Measurements from ENCODE around the gene WDR4. TPM values are rescaled to one million over a fixed set of nuclear protein-coding genes. Genes with fewer than 3 reads are reported as not detected.
"Not testable (repeated sequence)": the region's sequence is repeated elsewhere in the genome, so short reads cannot be mapped to it uniquely, and the experiment has no call there.

Gene WDR4
- total RNA-seq, 1 donor from 2014 or later: 35.3 TPM

DNA sequence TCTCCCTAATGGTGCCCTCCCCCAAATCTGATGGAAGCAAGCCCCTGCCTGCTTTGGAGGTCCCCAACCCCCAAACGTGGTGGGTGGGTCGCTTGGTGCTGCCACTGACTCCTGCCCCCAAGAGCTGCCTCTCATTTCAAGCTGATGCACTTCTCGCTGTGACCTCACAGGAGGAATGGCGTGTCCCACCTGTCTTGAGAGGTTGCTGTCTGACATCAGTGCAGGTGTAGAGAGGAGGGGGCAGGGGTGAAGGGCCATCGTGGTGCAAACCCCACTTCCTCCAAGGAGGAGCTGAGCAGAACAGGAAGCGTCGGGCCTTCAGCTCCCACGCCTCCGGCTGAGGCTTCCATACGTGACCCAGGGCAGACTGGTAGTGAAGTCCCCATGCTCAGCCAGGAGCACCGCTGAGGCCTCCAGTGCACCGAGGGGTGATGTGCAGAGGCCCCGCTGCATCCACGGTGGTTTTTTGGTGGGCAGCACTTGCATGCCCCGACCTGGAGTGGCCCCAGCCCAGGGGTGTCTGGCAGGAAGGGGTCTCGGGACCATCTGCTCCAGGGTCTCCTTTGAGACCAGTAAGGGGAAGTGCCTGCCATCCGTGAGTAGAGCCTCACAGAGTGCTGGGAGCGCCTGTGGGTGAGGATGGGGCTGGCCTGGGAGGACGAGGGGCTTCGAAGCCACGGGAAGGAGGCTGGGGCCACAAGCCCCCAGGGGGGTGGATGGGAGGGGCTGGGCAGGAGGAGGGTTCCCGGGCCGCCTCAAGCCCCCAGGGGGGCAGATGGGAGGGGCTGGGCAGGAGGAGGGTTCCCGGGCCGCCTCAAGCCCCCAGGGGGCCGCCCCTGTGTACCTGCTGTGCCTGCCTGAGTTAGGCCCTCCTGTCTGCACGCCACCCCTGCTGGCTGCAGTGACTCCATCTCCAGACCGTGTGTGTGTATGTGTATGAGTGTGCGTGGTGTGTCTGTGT is 39.8 kb downstream of the WDR4 start:
- peak; percentile 41 for DNase-seq (ENCODE audit: low spot score)

DNA sequence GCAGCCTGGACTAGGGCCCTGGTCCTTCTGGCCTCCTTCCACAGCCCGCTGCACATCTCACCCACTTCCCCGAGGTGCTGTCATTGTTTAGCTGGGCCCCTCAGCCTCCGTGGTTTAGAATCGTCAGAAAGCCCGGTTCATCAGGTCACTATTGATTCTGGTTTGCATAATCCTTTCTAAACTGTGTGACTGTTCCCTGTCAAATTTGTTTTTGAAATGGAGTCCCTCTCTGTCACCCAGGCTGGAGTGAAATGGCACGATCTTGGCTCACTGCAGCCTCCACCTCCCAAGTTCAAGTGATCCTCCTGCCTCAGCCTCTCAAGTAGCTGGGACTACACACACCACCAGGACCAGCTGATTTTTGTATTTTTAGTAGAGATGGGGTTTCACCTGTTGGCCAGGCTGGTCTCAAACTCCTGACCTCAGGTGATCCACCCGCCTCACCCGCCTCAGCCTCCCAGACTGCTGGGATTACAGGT is 41.1 kb downstream of the WDR4 start:
- not testable (repeated sequence) for DNase-seq (ENCODE audit: low spot score)

DNA sequence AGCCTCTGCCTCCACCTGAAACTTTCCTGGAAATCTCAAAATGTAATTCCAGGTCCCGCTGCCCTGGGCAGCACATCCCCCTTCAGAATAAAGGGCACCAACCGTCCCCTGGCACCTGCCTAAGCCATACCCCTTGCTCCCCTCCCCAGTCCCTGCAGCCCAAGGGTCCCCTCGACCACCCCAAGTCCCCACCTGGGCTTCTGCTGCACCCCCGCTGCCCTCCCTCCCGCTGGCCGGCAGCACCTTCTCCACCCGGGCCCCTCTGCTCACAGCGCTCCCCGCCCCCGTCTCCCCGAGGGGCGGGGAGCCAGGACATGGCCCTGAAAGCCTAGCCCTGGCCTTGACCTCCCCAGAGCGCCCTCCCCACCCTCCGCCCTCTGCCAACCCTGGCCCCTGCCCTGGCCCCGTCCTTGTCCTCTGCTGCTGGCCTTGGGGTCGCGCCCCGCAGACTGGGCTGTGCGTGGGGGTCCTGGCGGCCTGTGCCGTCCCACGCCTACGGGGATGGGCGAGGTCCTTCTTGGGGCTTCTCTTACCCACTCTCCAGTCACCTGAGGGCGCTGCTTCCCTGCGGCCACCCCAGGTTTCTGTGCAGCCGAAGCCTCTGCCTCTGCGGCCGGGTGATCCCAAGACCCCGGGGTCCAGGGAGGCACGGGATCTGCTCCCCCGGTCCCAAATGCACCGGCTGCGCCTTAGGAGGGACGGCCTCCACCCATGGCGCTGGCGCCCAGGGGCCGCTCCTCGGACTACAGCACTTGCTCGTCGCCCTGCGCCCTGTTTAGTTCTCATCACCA is 41.7 kb downstream of the WDR4 start:
- DNase-seq (ENCODE audit: low spot score): no peak

DNA sequence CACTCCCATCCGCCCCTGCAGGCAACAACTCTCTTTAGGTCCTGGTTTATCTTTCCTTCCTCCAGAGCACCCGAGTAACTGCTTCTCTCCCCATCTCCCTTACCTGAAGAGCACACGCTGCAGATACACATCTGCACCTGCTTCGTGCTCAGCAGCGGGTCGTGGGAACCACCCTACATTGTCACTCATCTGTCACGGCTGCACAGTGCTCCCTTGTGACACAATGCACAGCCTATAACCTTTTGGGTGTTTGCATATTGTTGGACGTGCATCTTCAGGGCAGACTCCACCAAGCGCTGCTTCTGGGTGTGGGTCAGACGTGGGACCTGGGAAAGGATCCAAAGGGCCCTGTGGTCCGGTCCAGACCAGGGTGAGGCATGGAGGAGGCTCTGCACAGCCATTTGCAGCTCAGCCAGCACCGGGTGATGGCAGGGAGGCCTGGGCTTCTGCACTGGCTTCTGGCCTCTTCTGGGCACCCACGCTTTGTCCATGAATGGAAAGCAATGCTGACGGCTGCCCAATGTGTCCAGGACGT is 42.5 kb downstream of the WDR4 start:
- no peak for DNase-seq (ENCODE audit: low spot score)

DNA sequence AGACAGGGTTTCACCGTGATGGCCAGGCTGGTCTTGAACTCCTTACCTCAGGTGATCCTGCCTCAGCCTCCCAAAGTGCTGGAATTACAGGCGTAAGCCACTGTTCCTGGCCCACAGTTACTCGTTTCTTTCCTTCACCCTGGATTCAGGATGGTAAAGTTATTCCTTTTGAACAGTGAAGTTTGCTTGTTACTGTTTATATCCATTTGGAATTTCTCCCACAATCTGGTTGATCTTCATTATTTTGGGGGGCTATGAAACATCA is 43.0 kb downstream of the WDR4 start:
- DNase-seq (ENCODE audit: low spot score): no peak

DNA sequence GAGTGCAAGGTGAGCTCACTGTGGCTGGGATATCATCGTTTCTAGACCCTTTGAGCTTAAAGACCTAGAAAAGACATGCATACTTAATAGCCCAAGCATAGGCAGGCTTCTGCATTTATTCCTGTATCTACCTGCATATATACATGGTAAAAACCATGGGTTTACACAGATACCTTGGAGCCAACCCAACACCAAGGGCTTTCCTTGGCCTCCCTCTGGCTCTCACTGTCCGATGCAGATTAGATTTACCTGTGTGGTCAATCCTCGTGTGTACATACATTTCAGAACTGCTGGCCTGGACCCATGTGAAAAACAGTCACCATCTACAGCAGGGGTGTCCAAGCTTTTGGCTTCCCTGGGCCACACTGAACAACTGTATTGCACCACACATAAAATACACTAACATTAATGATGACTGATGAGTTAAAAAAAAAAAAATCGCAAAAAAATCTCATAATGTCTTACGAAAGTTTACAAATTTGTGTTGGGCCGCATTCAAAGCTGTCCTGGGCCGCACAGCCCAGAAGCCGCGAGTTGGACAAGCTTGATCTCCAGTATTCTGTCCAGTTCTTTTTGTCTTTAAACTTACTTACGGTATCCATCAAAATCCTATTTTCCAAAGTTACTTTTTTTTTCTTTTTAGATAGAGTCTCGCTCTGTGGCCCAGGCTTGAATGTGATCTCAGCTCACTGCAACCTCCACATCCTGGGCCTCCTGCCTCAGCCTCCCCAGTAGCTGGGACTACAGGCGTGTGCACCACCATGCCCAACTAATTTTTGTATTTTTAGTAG is 43.5 kb downstream of the WDR4 start:
- no peak for DNase-seq (ENCODE audit: low spot score)

DNA sequence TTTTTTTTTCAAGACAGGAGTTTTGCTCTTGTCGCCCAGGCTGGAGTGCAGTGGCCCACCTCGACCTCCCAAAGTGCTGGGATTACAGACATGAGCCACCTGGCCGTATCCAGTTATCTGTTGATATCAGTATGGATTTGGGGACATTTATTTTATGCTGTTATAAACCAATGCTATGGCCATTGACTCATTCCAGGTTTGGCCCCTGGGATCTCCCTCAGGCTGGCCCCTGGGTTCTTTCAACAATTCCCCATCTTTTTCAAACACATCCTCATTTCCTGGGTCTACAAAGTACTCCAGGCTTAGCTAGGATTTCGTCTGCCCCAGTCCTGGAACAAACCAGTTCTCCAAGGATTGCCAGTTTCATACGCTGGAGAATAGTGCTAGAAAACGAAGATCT is 44.1 kb downstream of the WDR4 start:
- DNase-seq (ENCODE audit: low spot score): no peak

DNA sequence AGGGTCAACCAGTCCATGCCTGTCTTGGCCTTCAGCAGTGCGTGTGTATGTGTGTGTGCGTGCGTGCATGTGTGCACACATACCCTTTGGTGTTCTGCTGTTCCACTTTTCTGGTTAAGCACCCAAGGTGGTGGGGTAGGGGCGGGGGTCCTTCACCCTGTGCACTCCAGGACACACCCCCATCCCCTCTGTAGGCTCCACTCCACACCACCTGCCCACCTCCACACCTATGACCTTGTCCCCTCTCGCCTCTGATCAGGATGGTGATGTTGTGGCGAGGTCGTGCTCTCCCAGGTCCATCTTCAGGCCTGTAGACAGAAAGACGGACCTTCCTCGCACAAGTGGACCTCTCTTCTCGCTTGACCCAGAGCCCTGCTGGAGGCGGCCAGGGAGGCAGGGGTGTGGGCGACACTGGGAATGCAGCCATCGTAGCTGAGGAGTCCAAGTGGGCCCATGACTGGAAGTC is 44.6 kb downstream of the WDR4 start:
- no peak for DNase-seq (ENCODE audit: low spot score)

DNA sequence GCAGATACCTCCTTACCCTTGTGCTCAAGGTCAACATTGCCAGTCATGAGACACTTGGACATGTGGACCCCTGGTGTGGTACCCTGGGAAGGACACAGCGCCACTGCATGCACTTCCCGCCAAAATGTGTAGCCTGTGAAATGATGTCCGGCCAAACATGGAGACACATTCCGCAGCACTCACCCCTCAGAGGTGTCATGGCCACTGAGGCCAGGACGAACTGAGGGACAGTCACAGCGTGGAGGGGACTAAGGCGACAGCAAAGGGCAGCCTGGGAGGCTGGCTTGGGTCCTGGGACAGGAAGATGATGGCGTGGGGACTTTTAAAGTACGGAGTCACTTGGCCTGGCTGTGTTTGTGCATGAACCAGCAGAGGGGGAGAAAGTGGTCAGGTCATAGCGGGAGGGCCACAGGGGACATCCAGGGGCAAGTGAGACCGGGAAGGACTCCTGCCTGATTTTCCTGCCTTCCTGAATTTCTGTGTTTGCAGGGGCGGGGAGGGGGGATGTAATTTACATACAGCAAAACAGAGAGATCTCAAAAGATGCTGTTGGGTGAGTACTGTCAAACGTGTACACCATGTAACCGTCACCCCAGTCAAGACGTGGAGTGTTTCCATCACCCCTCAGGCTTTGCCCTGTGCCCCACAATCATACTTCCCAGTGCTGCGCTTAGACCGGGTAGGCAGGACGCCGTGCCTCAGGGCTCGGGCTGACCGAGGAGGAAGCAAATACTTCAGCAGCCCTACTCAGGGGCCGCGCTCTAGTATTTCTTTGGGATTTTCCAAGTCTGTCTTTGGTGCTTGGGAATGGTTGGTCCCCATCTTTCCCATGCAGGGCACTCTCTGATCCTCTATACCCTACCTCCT is 45.2 kb downstream of the WDR4 start:
- no peak for DNase-seq (ENCODE audit: low spot score)

DNA sequence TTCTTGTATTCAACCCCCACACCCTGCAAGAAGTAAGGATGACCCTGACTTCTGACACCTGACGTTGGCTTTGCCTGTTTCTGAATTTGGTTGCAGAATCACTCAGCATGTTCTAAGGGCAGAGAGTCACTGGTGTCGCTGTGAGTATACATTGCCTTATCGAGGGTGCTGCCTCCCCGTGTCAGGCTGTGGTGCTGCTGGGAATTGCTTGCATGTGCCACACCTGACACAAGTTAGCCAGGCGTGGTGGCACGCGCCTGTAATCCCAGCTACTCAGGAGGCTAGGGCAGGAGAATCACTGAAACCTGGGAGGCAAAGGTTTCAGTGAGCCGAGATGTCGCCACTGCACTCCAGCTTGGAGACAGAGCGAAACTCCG is 45.9 kb downstream of the WDR4 start:
- no peak for DNase-seq (ENCODE audit: low spot score)

DNA sequence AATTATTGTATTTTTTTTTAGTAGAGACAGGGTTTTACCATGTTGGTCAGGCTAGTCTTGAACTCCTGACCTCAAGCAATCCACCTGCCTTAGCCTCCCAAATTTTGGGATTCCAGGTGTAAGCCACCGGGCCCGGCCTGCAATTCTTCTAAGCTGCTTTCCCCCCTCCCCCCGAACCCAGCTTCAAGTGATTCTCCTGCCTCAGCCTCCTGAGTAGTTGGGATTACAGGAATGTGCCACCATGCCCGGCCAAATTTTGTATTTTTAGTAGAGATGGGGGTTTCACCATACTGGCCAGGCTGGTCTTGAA is 47.1 kb downstream of the WDR4 start:
- DNase-seq (ENCODE audit: low spot score): not testable (repeated sequence)

DNA sequence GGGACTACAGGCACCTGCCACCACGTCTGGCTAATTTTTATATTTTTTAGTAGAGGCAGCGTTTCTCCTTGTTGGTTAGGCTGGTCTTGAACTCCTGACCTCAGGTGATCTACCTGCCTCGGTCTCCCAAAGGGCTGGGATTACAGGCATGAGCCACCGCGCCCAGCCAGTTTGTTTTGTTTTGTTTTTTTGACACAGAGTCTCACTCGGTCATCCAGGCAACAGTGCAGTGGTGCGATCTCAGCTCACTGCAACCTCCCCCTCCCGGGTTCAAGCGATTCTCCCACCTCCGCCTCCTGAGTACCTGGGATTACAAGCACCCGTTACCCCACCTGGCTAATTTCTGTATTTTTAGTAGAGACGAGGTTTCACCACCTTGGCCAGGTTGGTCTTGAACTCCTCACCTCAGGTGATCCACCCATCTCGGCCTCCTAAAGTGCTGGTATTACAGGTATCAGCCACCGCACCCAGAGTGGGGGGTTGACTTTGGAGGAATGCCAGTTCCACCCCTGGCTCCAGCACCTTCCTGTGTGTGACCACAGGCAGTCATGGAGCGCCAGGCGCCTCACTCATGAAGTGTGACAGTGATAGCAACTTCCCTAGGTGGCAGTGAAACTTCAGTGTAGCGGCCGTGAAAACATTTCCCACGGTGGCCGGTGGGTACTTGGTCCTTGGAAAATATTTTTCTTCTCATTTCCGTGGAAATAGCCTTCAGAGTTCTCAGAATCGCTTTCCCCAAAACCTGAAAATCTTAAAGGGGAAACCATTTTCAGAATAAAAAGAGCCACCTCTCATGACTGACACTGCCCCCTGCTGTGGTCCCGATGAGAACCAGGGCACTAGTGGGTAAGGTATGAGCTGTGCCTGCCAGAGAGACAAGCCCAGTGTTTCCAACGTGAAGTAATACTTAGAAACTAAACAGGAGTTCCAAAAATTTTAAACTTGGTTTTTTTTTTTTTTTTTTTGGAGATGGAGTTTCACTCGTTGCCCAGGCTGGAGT is 48.6 kb downstream of the WDR4 start:
- no peak for DNase-seq (ENCODE audit: low spot score)

DNA sequence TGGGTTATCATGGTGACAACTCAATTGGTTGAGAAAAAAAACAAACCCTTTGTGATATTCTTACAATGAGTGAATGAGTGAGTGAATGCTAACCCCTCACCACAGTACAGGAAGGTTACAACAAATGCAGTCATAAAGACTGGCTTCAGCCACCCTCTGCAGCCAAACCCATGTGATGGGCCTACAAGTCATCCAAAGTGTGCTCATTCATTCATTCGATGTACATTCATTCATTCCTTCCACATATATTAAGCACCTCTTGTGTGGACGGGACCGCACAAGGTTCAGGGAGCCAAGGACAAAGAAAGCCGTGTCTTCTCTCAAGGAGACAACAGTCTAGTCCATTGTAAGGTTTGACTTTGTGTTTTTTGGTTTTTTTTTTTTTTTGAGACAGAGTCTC is 49.4 kb downstream of the WDR4 start:
- no peak for DNase-seq (ENCODE audit: low spot score)

DNA sequence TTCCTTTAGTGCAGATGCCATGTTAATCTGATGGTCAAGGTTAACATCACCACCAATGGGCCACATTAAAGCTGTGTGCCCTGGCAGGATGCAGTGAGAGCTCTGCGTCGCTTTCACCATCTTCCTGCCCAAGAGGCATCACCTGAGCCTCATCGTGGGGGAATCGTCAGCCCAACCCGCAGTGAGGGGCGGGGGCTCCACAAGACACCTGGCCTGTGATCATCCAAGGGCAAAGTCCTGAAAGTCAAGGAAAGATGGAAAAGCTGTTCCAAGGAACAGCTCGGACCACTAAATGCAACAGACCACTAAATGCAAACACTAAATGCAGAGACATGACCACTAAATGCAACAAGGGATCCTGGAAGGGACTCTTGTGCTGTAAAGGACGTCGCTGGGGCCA is 49.9 kb downstream of the WDR4 start:
- no peak for DNase-seq (ENCODE audit: low spot score)

DNA sequence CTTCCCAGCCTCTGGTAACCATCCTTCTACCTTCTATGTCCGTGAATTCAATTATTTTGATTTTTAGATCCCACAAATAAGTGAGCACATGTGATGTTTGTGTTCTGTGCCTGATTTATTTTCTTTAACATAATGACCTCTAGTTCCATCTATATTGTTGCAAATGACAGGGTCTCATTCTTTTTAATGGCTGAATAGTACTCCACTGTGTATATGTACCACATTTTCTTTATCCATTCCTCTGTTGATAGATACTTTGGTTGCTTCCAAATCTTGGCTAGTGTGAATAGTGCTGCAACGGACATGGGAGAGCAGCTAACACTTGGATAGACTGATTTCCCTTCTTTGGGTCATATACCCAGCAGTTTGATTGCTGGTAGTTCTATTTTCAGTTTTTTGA is 51.8 kb downstream of the WDR4 start:
- DNase-seq (ENCODE audit: low spot score): no peak

DNA sequence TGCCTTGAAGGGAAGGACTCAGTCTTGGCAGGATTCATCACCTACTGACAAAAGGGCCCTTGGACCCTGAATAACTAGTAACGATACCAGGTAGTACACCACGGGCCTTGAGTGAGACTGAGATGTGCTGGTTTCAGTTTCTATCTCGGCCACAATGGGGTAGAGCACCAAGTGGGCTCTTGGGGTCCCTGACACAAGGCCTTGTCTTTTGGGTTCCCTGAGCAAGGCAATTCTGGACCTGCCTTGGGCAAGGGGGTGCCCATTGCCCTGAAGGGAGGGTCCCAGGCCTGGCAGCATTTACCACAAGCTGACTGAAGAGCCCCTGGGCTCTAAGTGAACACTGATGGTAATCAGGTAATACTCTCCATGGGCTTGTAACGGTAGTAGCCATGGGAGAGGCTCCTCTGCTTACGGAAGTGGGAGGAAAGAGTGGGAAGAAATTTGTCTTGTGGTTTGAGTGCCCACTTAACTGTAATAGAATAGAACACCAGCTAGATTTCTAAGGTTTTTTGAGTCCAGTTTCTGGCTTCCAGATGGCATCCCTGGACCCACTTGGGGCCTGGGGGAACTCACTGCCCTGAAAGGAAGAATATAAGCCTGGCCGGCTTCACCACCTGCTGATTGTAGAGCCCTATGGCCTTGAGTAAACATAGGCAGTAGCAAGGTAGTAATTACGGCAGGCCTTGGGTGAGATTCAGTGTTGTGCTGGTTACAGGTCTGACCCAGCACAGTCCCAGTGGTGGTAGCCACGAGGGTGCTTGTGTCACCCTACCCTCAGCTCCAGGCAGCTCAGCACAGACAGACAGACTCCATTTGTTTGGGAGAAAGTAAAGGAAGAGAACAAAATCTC is 58.5 kb downstream of the WDR4 start:
- DNase-seq (ENCODE audit: low spot score): no peak

DNA sequence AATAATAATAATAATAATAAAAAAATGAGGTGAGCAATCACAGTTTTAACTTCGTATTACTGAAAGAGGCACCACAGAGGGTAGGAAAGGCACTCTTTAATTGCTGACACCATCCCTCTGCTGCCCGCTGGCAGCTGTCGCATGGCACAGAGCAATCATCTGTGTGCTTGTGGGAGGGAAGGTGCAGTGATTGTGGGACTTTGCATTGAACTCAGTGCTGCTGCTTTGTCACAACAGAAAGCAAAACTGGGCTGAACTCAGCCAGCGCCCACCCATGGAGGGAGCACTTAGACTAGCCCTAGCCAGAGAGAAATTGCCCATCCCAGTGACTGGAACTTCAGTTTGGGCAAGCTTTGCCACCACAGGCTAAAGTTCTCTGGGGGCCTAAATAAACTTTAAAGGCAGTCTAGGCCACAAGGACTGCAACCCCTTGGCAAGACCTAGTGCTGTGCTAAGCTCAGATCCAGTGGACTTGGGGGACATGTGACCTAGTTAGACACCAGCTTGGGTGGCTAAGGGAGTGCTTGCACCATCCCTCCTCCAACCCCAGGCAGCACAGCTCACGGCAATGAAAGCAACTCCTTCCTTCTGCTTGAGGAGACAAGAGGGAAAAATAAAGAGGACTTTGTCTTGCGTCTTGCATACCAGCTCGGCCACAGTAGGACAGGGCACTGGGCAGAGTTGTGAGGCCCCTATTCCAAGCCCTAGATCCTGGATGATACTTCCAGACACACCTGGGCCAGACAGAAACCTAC is 59.3 kb downstream of the WDR4 start:
- DNase-seq (ENCODE audit: low spot score): no peak

DNA sequence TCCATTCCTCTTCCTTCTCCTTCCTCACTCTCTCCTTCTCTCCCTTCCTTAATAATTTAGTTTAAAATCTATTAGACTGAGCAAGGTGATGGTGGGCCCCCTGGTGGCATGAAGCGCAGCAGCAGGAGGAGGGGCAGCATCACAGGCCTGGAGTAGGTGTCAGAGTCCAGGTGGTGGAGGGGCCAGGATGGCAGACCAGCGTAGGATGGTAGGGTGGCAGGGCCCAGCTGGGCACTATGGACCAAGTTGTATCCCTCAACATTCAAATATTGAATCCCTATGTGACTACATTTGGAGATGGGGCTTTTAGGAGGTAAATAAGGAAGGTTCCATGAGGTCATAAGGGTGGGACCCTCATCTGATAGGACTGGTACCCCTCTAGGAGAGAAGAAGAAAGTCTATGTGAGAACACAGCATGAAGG is 61.0 kb downstream of the WDR4 start:
- peak; percentile 70 for DNase-seq (ENCODE audit: low spot score)

Data from ureter (tissue), 1 donor.